Natural killer cell (primary cell): ENCODE results near the gene TESMIN. TPM values are rescaled to one million over a fixed set of nuclear protein-coding genes. Genes with fewer than 3 reads are reported as not detected.

Experiments used
- ATAC-seq, 3 donors: fragments of 150-1000 bp in 2 of 3; fragments of 200-7000 bp in 1 of 3; cut with Tn5 transposase; 1 replicate in 1 of 3; 2 replicates in 2 of 3; pipeline ENCODE4 v1.10.0; 2021; ENCODE audit warnings: mild to moderate bottlenecking in 2 of 3, moderate library complexity in 2 of 3
- DNase-seq, 2 donors: peaks; one replicate each; pipeline versions ENCODE4 v3.0.0 to v3.0.0-alpha.2; 2013 to 2021; ENCODE audit warnings: mixed read lengths in 1 of 2
- H3K27ac ChIP-seq: one replicate; pipeline ENCODE4 v1.5.1; 2013; ENCODE audit warnings: mild to moderate bottlenecking, low read length
- H3K27me3 ChIP-seq: one replicate; pipeline ENCODE4 v1.6.1; 2013; ENCODE audit warnings: low read length; ENCODE audit not compliant: control insufficient read depth, insufficient read depth
- H3K36me3 ChIP-seq: one replicate; pipeline ENCODE4 v1.6.1; 2013; ENCODE audit warnings: low read length; ENCODE audit not compliant: control insufficient read depth, insufficient read depth
- H3K4me1 ChIP-seq: one replicate; pipeline ENCODE4 v1.6.1; 2013; ENCODE audit warnings: low read length; ENCODE audit not compliant: control insufficient read depth, insufficient read depth
- H3K4me3 ChIP-seq: one replicate; pipeline ENCODE4 v1.5.1; 2013; ENCODE audit warnings: low read length
- H3K9me3 ChIP-seq: one replicate; pipeline ENCODE4 v1.6.1; 2013; ENCODE audit warnings: low read length; ENCODE audit not compliant: control insufficient read depth, insufficient read depth
- H3K27ac Mint-ChIP-seq, 2 donors: one replicate each; pipeline ENCODE4 v1.8.0; 2022; ENCODE audit warnings: mild to moderate bottlenecking in 2 of 2, mixed read lengths in 2 of 2, moderate library complexity in 1 of 2
- H3K27me3 Mint-ChIP-seq, 2 donors: one replicate each; pipeline ENCODE4 v1.8.0; 2022; ENCODE audit warnings: low read depth in 2 of 2, mixed read lengths in 2 of 2
- H3K36me3 Mint-ChIP-seq: one replicate; pipeline ENCODE4 v1.8.0; 2022; ENCODE audit warnings: mixed read lengths
- H3K4me1 Mint-ChIP-seq, 2 donors: one replicate each; pipeline ENCODE4 v1.8.0; 2022; ENCODE audit warnings: mixed read lengths in 2 of 2
- H3K4me3 Mint-ChIP-seq: one replicate; pipeline ENCODE4 v1.8.0; 2022; ENCODE audit warnings: mild to moderate bottlenecking, moderate library complexity, mixed read lengths
- H3K9me3 Mint-ChIP-seq, 2 donors: one replicate each; pipeline ENCODE4 v1.8.0; 2022; ENCODE audit warnings: mixed read lengths in 2 of 2
- WGBS: methylation state at CpG from one replicate; pipeline ENCODE4 v1.1.7; 2013; ENCODE audit warnings: missing lambda C conversion rate; ENCODE audit not compliant: insufficient coverage; 5-methylcytosine and 5-hydroxymethylcytosine counted together
- intact Hi-C: fragments of 100-400 bp; cut with micrococcal nuclease; formaldehyde crosslinking; loops from one replicate; pipeline ENCODE4 v1.14.2; 2022
- total RNA-seq, 4 donors: library from RNA; stranded (reverse); fragments of 120-200 nt in 1 of 4; gene quantifications; one replicate each; pipeline versions ENCODE4 v1.2.3 to v1.2.4, GENCODE V29; 2013 to 2022
- TF ChIP-seq, protein P1 (sequence below): fragments of 200-600 bp; IDR thresholded peaks from one replicate; pipeline ENCODE4 v1.8.0; 2022; ENCODE audit warnings: antibody characterized with exemption

TESMIN gene
- total RNA-seq, 3 donors from 2014 or later (not counting 1 experiment from before 2014, with no cell fraction given) = 1.1 to 3.9 (median 1.1) TPM

DNA sequence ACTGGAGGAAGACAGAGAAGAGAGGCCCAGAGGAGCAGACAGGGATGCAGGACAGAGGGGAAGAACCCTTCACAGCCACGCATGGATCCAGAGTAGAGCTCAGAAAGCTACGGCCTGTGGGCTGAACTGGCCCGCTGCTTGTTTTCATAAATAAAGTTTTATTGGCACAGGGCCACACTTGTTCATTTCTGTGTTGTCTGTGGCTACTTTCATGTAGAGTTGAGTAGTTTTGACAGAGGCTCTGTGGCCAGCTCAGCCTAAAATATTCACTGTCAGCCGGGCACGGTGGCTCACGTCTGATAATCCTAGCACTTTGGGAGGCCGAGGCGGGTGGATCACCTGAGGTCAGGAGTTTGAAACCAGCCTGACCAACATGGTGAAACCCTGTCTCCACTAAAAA is 93.2 kb downstream of the TESMIN start:
- no peak overlapping the region for H3K27ac Mint-ChIP-seq
- H3K9me3 Mint-ChIP-seq = no peaks in the 10 kb centered on the region
- H3K36me3 Mint-ChIP-seq = no peaks in the 10 kb centered on the region
- intact Hi-C loops = no loop called here
- ATAC-seq (no peak), DNase-seq (no peak)
- TF ChIP-seq, protein P1, sequence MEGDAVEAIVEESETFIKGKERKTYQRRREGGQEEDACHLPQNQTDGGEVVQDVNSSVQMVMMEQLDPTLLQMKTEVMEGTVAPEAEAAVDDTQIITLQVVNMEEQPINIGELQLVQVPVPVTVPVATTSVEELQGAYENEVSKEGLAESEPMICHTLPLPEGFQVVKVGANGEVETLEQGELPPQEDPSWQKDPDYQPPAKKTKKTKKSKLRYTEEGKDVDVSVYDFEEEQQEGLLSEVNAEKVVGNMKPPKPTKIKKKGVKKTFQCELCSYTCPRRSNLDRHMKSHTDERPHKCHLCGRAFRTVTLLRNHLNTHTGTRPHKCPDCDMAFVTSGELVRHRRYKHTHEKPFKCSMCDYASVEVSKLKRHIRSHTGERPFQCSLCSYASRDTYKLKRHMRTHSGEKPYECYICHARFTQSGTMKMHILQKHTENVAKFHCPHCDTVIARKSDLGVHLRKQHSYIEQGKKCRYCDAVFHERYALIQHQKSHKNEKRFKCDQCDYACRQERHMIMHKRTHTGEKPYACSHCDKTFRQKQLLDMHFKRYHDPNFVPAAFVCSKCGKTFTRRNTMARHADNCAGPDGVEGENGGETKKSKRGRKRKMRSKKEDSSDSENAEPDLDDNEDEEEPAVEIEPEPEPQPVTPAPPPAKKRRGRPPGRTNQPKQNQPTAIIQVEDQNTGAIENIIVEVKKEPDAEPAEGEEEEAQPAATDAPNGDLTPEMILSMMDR = no peak
- H3K27me3 Mint-ChIP-seq = no peaks in the 10 kb centered on the region
- no peaks in the 10 kb centered on the region for H3K9me3 ChIP-seq
- no peak overlapping the region for H3K27ac ChIP-seq
- no peaks in the 10 kb centered on the region for H3K4me1 ChIP-seq
- no peaks in the 10 kb centered on the region for H3K4me1 Mint-ChIP-seq
- no peaks in the 10 kb centered on the region for H3K27me3 ChIP-seq
- H3K4me3 ChIP-seq = no peak overlapping the region
- 95% methylated on average over 8 of the region's 8 CpGs for WGBS
- no peaks in the 10 kb centered on the region for H3K36me3 ChIP-seq
- no peak overlapping the region for H3K4me3 Mint-ChIP-seq

Other genes with a start within 250 kb of the TESMIN start
- not detected for gene GAL, start 67.0 kb downstream of the TESMIN start, total RNA-seq
- gene CPT1A, start 90.4 kb upstream of the TESMIN start, total RNA-seq = 100 to 1,000 TPM in 2 of 3 donors, 10 to 100 TPM in 1; 70.3 to 129 (median 100) TPM
- gene MRPL21, start 152.3 kb upstream of the TESMIN start, total RNA-seq = 10 to 100 TPM; 39.0 to 47.4 (median 40.3) TPM
- gene IGHMBP2, start 152.4 kb upstream of the TESMIN start, total RNA-seq = 10 to 100 TPM; 31.5 to 52.3 (median 48.5) TPM
- gene MRGPRD, start 229.5 kb upstream of the TESMIN start, total RNA-seq = not detected